ENCODE measurements around the gene DHRS3. TPM values are rescaled to one million over a fixed set of nuclear protein-coding genes. Genes with fewer than 3 reads are reported as not detected.
A peak's percentile ranks its signal among the peaks of the same experiment; 100 is the strongest.

DHRS3 gene
- total and polyA plus RNA-seq, 2 of the 13 experiments (the other 11 are each of a cell fraction or from before 2014, with no cell fraction given): 48.5 to 90.5 TPM

GRCh38 chr1:12584900-12585525 is 33.0 kb downstream of the DHRS3 start (continued):
- 0 out of 2 replicates have a peak, but pooled peaks have one; percentile 20 for TF ChIP-seq ZBTB40 (IDR thresholded peaks at IDR 0.05)
- no peak for TF ChIP-seq ZBTB40 (CRISPR knock-in tag; IDR thresholded peaks at IDR 0.05)
- no peak for TF ChIP-seq GLI4 (CRISPR knock-in tag; IDR thresholded peaks at IDR 0.05; ENCODE audit: borderline replicate concordance)
- TF ChIP-seq ZNF543 (CRISPR knock-in tag; IDR thresholded peaks at IDR 0.05): no peak
- TF ChIP-seq NONO (IDR thresholded peaks at IDR 0.05): 0 out of 2 replicates have a peak, but pooled peaks have one; percentile 15
- no peak for TF ChIP-seq NONO (CRISPR knock-in tag; conservative IDR thresholded peaks at IDR 0.05)
- no peak for TF ChIP-seq ZNF687 (CRISPR knock-in tag; IDR thresholded peaks at IDR 0.05)
